GM18873 (cell line): ENCODE results near the gene TMUB1.

Experiments used
- ATAC-seq: cut with Tn5 transposase; IDR thresholded peaks from one replicate; pipeline ENCODE4 v1.9.1; 2021; ENCODE audit warnings: mild to moderate bottlenecking, moderate library complexity, moderate number of reproducible peaks; ENCODE audit not compliant: unreplicated experiment, low FRiP score

The TMUB1 gene

DNA sequence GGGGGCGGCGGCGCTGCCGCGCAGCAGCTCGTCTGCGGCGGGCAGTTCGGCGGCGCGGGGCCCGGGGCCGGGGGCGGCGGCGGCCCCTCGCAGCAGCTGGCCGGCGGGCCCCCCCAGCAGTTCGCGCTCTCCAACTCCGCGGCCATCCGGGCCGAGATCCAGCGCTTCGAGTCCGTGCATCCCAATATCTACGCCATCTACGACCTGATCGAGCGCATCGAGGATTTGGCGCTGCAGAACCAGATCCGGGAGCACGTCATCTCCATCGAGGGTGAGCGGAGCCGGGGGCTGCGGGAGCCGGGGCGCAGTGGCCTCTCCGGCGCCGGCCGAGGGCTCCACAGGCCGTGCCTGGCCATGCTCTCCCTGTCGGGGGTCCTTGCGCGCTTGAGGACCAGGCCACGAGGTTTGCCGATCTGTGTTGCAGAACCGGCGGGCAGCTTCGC is 3.5 kb upstream of the TMUB1 start:
- no peak for ATAC-seq

DNA sequence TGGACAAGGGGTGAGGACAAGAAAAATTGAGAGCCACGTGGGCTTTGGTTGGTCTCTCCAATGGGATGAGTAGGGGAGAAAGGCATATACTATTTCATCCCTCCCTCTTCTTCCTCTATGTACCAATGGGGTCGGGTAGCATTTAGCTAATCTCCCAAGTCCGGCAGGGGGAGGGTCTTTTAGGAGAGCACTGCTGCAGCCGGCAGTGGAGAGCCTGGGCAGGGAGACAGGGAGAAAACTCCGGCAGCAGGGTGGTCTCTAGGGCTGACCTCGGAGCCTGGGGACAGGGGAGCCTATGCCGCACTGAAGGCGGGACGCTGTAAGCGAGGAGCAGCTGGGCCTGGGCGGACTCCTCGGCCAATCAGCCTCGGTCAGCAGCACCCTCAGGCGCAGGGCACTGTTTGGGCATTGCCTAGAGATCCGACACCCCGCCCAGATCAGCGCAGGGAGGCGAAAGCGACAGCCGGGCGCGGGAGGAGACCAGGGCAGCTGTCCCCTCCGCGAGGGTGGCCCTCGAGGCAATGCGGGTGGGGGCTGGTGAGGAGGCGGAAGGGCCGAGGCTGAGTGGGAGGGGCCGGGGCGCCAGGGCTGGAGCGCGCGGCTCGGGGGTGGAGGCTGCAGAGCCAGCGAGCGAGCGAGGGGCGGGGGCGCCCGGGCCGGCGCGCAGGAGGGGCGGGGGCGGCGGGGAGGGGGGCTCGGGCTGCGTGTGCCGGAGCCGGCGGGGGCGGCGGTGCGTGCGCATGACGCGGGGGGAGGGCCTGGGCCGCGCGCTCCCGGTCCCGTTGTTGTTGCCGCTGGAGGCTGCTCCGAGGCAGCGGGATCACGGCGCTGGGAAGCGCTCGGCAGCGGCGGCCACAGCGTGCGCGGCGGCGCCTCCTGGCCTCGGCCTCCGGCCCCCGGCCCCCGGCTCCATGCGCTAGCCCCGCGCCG is 2.7 kb upstream of the TMUB1 start, which contains the start of gene AGAP3:
TSS of gene AGAP3 (plus strand) at position 785 of the 930 bp plus-strand sequence. CDS start 267 bp downstream, outside the sequence.
- no peak for ATAC-seq

DNA sequence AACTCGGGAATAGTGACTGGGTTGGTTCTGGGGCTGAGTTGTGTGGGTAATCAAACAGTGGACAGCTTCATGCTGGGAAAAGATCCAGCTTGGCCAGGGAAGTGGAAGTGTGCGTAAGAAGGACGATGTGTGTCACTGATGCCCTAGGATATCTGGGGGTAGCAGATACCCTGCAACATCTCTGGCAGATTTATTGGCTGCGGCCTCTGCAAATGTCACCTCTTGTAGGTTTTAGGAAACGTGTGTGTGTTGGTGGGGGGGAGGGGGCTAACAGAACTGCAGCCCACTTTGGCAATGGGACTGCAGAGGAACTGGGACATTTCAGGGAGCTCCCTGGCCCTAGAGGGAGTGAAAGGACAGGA is 2.0 kb upstream of the TMUB1 start:
- ATAC-seq, result no peak

DNA sequence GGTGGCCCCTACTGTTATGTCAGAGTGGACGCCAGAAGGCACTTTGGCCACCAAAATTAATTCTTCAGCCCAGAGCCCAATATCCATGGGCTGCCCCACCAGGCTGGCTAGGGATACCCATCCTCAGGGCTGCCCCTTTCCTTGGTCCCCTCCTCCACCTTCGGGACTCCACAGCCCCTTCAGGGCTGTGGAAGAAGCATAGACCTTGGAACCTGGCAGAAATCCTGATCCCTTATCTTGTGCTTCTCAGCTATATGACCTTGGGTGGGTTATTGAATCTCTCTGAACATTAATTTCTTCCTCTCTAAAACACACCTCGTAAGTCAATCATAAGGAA is 499 bp upstream of the TMUB1 start:
- ATAC-seq, result no peak

DNA sequence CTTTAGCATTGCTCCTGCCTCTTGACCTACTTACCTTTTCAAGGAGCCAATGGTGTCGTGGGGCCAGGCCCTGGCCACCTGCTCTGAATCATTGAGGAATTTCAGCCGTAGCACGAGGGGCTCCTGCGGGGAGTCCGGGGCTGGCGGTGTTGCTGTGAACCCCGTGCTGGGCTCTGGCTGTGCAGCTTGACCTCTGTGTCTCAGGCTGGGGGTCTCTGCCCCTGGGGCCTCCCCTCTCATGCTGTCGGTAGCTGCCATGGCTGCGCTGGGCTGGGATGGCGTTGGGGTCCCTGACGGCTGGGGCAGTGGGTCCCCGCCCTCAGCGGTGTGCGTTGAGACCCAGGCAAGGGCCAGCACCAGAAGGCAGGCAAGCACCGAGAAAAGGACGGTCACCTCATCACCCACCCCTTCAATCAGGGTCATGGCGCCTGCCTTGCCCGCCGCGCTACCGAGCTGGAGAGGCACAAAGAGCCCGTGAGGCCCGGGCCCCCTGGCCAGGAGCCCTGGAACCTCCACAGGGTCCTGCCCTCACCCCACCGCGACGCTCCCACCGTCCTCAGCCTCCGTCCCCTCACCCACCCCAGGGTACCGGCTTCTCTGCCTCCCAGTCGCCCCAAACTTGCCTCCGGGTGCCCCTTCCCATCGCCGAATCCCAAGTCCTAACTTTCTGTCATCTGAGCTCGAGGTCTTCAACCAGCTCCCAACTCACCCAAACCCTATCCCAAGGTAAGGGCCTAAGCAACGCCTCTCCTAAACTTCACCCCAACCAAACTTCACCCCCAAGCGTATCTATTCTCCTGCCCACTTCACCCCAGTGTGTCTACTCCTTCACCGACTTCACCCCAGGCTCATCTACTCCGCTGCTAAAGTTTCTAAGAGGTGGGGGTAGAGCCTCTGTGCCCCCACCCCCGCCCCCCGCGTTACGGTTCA is 887 bp downstream of the TMUB1 start:
- ATAC-seq, result no peak

DNA sequence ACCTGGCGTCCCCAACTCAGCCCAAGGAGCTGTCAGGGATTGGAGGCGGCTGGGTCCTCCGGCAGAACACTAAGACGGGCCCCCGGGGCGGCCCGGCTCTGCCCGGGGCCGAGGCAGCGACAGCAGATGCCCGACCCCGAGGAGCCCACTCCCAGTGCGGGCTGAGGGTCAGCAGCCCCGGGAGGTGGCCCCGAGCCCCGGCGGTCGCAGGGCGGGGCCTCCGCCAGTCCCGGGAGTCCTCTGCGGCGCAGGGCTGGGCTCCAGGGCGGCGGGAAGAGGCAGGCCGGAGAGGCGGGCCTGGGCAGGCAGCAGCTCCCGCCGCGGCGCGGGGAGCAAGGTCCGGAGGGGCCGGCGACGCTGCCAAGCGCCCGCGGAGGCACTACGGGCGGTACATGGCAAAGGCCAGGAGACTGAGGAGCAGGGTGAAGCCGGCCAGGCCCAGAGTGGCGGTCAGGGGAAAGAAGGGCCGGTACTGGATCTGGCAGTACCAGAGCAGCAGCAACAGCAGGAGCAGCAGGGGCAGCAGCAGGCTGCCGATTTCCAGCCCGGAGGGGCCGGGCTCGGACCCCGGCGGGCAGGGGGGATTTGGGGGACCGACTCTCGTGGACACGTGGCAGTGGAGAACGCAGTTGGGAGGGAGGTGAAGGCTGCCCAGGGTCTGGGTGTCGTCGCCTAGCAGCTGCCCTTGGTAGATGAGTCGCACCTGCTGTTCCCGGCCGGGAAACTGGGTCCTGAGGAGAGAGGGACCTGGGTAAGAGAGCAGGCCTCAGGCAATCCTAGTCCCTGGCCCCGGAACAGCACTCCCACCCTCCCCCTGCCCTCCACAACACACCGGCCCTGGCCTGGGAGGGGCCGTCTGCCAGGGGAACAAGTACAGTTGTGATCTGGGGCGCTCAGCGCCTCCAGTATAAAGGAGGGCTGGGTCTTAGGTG is 1.9 kb downstream of the TMUB1 start:
- no peak for ATAC-seq

DNA sequence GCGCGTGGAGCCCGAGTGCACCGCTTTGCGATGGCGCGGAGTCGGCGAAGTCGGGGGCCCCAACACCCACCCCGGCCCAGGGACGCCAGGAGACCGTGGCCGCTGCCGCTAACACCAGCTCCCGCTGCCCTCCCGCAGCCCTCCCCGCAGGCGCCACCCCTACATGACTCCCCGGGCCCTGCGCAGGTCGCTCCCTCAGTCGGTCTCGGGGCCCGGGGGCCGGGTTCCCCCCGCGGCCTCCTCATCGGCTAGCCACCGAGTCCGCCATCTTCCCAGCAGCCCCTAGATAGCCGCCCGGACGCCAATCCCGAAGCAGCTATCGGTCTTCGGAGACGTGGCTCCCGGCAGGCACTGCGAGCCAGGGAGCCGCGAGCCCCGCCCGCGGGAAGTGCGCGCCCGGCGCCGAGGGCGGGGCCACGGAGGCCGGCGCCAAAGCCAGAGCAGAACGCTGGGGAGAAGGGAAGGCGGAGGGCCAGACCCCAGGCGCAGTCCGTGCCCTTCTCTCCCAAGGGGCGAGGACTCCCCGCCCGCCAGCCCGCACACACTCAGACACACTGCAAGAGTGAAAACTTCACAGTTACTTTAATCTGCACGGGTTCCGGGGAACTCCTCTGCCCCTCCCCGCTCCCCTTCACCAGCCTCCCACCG is 2.6 kb downstream of the TMUB1 start, which contains the start of gene FASTK:
TSS of gene FASTK (minus strand) at position 288 of the 648 bp plus-strand sequence. CDS start at position 245, 43 bp downstream.
- peak; percentile 66 for ATAC-seq

DNA sequence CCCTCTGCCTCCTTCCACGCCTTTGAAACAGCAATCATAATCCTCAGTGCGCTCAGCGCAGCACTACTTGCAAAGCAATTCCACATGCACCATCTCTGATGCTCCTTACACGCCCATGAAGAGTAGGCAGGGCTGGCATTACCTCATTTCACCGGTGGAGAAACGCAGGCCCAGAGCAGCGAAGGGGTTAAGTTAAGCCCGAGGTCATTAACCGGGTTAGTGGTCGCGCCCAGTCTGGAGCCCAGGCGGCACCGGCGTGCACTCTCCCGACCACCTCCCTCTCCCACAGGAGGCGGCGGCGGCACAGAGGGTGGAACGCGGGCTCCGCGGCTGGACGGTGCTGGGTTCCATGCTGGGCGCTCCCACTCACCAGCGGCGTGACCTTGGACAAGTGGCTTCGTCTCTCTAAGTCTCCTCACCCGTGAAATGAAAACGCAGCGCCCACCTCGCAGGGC is 3.2 kb downstream of the TMUB1 start:
- ATAC-seq, result no peak

DNA sequence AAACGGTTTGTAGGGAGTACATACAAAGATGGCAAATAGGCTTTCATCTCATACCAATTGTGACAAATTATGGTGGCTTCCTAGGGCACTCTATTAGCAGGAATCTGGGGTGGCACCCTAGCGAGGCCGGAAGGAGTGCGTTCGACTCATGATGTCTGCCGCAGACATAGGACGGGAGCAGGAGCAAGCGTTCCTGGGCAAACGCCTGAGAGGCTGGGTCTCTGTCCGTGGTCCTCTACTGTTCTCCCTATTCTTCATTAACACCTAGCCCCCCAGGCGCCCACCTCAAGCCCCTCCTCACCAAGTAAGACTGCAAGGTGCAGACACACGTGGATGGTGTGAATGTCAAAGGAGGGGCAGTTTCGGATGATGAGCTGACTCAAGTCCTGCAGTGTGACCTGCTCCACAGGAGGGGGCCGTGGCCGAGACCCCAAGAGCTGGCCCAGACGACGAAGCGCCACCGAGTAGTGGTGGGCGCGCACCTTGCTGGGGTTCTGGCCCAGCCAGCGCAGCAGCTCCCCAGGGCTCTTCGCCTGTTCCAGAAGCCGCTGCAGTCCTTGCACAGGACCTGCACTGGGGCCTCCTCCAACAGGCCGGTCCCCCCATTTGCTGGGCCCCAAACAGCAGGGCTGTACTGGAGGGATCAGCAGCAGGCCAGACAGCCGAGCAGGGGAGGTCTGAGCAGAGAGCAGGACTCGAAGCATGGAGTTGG is 3.9 kb downstream of the TMUB1 start:
- ATAC-seq, result no peak

DNA sequence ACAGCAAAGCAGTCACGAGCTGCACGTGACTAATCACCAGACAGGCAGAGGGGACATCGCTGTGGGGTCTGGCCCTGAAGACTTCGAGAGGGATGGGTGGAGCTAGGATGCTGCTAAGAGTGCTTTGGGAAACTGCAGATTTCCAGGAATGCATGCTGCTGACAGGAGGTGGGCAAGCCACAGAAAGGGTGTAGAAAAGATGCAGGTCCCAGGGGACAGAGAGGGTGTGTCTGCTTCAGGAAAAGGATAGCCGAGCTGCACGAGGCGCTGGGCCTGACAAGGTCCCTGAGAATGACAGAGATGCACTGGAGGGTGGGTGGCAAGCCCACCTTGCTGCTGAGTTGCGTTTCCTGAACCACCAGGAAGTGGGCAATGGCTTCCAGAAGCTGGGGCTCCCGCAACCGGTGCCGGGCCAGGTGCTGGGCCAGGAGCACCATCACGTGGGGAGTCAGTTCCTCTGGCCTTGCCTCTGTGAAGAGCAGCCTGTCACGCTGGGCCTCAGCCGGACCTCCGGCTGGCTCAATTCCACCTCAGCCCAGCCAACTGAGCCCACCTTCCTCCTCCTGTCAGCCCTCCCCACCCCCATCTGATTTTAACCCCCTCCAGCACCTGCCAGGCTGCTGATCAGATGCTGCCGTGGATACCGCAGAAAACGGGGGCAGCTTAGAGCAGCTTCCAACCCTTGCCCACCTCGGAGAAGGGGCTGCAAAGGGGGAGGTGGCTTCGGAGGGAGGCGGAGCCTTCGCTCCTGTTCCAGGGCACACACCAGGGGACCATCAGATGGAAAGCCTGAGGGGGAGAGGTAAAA is 4.9 kb downstream of the TMUB1 start:
- ATAC-seq, result no peak

DNA sequence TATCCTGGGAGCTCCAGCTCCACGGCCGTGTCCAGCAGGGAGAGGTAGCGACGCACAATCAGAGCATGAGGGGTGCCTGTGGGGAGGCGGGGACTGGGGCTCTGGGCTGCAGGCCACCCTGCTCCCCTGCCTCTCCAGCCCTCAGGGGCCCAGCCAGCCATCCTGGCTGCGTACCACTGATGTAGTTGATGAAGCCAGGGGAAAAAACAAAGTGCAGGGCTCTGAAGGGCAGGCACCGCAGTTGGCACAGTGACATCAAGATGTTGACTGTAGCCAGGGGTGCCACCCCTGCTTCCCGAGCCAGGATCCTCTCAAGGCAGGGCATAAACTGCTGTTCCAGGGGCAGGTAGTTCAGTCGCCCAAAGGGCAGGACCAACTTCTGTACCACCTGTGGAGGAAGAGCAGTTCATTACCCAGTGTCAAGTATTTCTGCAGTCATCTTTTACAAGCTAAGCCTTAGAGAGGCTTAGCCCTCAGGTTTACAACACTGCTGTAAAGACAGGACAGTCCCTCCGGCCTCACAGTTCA is 5.5 kb downstream of the TMUB1 start:
- ATAC-seq, result no peak

DNA sequence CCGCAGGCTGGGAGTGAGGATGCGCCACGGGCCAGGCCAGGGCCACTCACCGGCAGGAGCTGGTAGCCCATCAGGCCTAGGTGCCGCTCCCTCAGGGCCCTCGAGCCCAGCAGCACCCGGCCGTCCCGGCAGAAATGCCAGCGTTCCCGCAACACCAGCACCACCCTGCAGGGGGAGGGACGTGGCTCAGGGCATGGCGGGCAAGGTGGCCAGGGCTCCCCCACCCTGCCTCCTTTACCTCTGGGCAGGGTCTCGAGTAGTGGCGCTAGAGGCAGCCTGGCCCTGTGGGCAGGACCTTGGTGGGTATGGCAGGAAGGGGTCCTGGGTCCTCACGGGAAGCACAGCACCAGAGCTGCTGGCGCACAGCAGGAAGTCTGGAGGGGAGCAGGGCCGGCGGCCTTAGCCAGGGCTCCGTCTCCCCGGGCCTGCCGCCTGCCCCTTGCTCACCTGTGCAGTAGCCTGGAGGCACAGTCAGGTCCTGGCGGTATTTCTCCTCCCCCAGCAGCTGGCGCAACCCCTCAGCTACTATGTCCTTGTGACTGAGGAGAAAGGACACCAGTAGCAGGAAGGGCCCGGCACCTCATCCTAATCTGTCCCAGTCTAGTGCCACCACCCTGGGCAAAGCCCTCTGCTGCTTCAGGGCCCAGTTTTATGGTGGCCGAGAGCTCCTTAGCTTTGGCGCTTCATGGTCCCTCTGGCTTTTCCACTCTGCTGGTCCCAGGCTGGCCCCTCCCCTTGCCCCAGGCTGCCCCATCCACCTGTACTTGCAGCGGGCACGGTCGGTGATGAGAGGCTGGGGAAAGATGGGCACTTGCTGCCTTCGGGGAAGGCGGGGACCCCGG is 6.2 kb downstream of the TMUB1 start:
- ATAC-seq, result no peak

DNA sequence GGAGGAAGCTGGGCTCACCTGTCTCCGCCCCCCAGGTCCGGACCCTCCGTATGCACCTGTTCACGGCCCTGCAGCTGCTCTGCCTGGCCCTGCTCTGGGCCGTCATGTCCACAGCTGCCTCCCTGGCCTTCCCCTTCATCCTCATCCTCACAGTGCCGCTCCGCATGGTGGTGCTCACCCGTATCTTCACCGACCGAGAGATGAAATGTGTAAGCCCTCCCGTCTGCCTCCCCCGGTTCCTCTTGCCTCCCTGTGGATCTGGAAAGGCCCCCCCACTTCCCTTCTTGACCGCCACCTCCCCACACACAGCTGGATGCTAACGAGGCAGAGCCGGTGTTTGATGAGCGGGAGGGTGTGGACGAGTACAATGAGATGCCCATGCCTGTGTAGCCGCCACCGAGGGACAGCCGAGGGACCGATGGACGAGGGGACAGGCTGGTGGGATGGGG is 7.3 kb downstream of the TMUB1 start:
- ATAC-seq, result no peak

DNA sequence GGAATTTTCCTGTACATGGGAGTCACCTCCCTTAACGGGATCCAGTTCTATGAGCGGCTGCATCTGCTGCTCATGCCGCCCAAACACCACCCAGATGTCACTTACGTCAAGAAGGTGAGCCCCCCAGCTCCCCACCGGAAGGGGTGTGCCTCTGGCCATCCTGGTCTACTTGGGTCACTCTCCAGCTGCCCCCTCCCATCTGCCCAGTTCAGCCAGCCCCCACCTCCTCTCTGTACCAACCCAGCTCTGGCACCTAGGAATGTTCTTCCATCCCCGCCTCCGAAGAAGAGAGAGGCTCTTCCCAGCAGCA is 7.7 kb downstream of the TMUB1 start:
- ATAC-seq, result no peak

DNA sequence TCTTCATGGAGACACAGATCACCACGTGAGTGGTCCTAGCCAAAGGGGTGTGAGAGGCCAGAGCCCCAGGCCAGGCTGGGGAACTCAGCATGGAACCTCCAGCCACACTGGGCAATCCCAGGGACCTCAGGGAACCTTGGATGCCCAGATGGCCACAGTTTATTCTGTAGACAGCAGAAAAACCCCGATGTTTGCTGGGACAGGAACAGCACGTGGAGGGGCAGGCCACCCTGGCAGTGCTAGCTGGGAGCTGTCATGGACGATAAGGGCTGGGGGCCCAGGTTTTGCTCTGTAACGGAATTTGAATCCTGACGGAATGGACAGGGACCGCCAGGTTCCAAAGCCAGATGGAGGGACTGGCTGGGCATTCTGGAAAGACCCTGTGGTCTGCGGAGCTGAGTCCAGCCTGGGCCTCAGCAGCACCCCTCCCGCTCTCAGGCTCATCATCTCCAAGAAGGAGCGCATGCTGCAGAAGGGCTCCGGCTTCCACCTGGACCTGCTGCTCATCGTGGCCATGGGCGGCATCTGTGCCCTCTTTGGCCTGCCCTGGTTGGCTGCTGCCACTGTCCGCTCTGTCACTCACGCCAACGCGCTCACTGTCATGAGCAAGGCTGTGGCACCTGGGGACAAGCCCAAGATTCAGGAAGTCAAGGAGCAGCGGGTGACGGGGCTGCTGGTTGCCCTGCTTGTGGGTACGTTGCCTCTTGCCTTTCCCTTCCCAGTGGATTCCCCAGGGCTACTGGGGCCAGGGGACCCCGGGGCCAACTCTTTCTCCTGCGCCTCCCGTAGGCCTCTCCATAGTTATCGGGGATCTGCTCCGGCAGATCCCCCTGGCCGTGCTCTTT is 8.3 kb downstream of the TMUB1 start:
- ATAC-seq, result no peak

DNA sequence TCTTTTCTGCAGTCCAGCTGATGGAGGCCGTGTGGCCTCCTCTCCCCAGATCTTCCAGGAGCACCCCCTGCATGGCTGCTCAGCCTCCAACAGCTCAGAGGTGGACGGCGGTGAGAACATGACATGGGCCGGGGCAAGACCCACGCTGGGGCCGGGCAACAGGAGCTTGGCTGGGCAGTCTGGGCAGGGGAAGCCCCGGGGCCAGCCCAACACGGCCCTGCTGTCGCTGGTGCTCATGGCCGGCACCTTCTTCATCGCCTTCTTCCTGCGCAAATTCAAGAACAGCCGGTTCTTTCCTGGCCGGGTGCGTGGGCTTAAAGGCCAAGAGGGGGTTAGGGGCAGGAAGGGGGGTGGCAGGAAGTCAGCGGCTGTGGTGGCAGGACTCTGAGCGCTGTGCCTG is 9.3 kb downstream of the TMUB1 start:
- ATAC-seq, result no peak
